Stimulated activated CD8-positive, alpha-beta memory T cell treated with anti-CD3 and anti-CD28 coated beads, Interleukin-7, amount 100 ng/mL, for 24 hours (primary cell): Measurements from ENCODE around the gene ZNF569.
"Not testable (repeated sequence)": the region's sequence is repeated elsewhere in the genome, so short reads cannot be mapped to it uniquely, and the experiment has no call there.

ENCODE experiments used
- DNase-seq: peaks from one replicate; pipeline ENCODE4 v3.0.0-alpha.2; 2020; ENCODE audit warnings: low read depth

The ZNF569 gene

GRCh38 chr19:37466798-37467607 lies at the start of gene ZNF569:
TSS of gene ZNF569 (minus strand) at chr19:37467444. CDS start at chr19:37444921, 22,523 bp downstream.
- peak; percentile 73 for DNase-seq

DNA sequence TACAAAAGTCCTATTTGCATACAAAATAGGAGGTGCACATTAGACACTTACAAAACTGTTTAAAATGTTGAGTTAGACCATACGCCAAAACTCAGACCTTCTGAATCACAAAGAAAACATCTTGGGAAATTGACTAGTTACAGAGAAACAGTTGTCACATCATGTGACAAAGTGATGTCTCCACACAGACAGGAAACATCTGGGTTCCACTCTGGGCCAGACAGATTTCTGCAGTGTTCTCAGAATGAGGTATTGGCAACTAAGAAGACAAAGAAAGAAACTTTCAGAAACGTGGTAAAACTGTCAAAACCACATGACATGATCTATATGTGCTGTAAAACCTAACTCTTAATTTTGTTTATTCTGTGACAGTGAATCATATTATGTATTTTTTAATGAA lies 46.2 kb upstream of the ZNF569 start:
- no peak for DNase-seq

GRCh38 chr19:37511821-37512220 lies 44.6 kb upstream of the ZNF569 start:
- DNase-seq, result no peak

- no peak for DNase-seq
These were observed 43.9 kb upstream of the ZNF569 start for GRCh38 chr19:37511186-37511585.

- no peak for DNase-seq
These were observed 39.9 kb upstream of the ZNF569 start for GRCh38 chr19:37507167-37507464.

DNA sequence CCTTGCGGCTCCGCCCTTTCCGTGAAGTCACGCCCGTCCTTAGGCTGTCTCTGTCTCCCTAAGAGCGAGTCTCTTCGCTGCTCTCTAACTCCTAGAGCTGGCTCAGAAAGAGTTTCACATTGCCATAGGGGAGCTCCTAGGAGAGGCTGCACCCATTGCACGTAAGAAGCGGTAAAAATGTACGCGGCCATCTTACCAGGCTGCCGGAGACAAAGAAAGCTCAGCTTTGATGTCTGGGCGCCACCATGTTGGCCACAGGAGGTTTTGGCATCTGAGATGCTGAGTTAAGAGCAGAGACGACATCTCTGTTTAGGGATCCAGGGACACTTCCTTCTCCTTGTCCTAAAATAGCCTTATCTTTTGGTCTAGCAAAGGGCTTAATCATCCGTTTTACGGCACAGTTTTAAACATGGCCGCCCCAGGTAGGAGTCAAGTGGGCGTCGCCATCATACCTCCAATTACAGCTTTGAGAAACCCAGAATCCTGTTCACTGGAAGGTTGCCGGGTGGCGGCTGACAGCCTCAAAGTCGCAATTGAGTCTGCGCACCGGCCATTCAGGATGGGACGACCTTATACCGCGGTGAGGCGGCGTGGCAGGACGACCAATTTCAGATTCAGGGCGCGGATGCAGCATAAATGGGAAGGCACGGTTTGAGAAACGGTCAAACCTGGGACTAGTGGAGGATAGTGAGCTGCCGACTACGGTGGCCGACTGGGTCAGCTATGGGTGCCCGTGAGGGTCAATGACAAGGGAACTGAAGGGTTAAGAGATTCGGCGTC lies 39.3 kb upstream of the ZNF569 start, which contains the start of gene ZNF793:
Gene ZNF793 (plus strand): TSS at position 553 of the 780 bp plus-strand sequence. CDS start 16,501 bp downstream, outside the sequence.
- DNase-seq, result peak; percentile 54

DNA sequence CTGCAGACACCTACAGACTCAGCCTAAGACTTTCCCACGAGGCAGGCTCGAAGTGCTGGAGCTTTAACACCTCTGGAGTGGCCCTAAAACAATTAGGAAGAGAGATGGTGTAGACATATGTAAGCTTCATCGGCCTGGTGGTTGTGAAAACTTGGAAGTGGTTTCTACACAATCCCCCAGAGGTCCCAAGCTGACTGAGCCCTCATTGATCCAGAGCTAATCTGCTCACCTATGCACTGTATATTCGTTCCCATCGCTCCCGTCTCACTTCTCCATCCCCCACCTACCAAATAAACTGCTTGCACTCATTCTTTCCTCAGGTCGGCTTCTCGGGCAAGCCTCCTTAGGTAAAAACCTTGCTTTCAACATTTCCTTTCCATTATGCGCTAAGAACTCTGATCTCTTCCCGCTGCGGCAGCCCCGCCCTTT lies 38.7 kb upstream of the ZNF569 start:
- peak; percentile 1 for DNase-seq

GRCh38 chr19:37492213-37492612 lies 25.0 kb upstream of the ZNF569 start:
- DNase-seq, result no peak

DNA sequence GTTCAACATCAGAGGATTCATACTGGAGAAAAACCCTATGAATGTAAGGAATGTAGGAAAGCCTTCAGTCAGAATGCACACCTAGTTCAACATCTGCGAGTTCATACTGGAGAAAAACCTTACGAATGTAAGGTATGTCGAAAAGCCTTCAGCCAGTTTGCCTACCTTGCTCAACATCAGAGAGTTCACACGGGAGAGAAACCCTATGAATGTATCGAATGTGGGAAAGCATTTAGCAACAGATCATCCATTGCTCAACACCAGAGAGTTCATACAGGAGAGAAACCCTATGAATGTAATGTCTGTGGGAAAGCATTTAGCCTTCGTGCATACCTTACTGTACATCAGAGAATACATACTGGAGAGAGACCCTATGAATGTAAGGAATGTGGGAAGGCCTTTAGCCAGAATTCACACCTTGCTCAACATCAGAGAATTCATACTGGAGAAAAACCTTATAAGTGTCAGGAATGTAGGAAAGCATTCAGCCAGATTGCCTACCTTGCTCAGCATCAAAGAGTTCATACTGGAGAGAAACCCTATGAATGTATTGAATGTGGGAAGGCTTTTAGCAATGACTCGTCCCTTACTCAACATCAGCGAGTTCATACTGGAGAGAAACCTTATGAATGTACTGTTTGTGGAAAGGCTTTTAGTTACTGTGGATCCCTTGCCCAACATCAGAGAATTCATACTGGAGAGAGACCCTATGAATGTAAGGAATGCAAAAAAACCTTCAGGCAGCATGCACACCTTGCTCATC lies 17.3 kb upstream of the ZNF569 start:
- DNase-seq, result no peak

GRCh38 chr19:37472165-37472564 lies 4.9 kb upstream of the ZNF569 start:
- no peak for DNase-seq

DNA sequence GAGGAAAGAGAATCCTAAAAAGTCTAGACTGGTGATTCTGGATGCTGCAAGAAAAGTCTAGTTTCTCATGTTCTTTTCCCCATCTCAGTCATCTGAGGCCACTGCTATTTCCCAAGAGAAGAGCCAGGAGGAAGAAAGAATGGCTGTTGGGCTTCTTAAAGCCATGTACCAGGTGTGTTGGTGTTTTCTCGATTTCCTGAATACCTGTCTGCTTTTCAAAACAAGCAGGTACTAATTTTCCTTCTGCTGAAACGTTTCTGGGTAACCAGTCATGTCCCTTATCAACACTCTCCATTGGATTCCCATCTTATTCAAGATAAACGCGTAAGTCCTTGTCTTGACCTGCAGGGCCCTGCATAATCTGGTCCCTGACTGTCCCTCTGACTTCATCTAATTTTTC lies 3.0 kb upstream of the ZNF569 start:
- DNase-seq, result no peak

DNA sequence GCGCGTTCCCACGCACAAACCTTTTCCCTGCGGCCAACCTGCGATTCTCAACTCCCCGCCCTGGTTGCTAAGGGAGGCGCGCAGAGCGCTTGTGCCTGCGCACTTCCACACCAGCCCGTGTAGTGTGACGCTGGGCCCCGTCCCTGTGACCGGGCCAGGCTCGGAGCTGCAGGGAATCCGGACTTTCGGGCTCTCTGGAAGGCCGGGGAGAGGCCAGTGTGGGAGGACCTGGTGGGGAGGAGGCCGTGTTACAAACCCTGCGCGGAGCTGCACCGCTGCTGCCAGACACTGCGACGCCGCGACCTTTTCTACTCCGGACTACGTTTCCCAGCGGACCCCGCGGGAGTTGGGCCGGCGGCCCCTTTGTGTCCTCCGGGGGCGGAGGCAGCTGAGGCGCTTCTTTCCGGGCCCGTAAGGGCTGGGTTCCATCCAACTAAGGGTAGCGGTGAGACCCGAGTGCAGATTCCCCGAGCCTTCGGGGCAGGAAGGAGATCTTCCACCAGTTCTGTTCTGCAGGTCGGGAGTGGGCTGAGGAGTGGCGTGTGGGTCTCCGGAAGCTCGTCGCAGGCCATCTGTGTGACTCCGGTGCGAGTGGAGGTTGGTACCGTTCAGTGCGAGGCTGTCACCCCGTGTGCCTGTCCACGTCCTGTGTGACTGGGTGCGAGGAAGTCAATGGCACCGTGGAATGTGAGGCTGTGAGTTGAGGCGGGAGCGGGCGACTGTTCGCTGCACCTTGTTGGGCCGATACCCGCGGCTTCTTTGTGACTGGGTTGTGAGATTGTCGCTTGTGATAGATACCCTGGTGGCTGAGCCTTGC lies 1.9 kb upstream of the ZNF569 start, which contains the start of gene ZNF570:
Gene ZNF570 (plus strand): TSS at position 396 of the 817 bp plus-strand sequence. CDS start 999 bp downstream, outside the sequence.
- peak; percentile 72 for DNase-seq

DNA sequence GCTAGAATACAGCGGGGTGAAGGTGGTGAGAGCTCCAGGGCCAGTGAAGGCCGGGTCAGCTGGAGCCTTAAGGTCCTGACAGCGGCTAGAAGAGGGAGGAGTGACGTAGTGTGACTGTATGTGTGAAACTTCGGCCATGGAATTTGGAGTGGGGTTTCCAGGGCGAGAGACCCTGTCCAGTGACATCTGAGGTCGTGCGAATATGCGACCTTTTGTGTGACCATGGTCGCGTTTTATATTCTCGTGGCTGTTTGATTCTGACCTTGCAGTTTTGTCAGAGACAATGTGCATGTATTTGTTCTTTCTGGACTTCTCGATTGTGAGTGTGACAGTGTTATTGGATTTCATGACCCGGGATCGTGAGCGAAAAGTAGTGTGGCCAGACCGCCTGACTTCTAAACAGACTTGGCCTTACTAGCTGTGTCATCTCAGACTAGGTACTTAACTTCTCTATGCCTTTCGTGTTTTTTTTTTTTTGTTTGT lies 405 bp upstream of the ZNF569 start:
- no peak for DNase-seq

DNA sequence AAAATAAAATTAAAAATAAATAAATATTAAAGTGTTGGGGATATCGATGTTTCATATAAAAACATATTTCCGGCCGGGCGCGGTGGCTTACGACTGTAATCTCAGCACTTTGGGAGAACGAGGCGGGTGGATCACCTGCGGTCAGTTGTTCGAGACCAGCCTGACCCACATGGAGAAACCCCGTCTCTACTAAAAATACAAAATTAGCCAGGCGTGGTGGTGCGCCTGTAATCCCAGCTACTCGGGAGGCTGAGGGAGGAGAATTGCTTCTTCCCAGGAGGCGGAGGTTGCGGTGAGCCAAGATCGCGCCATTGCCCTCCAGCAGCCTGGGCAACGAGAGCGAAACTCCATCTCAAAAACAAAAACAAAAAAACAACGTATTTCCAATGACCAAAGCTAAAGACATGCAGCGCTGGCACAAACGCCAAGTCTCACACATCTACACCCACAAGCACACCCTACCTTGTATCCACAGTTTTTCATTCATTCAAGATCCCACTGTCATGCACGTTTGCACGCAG lies 907 bp downstream of the ZNF569 start:
- no peak for DNase-seq

DNA sequence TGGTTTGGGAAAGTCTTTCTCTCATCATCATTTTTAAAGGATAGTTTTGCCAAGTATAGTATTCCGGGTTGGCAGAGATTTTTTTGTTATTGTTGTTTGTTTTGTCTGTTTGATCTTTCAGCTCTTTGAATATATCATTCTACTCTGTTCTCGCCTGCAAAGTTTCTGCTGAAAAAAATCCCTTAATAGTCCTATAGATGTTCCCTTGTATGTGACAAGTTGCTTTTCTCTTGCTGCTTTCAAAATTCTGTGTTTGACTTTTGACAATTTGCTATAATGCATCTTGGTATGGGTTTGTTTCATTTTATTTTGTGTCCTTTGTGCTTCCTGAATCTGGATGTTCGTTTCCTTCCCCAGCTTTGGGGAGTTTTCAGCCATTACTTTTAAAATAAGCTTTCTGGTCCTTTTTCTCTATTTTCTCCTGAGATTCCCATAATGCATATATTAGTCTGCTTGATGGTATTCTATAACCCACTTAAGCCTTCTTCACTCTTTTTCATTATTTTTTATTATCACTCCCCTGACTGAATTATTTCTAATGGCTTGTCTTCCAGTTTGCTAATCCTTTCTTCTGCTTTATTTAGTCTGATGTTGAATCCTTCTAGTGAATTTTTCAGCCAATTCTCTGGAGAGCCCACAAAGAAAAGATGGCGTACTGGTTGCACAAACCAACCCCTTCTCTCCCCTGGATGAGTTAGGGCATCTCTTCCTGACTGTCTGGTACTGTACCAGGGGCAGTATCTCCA lies 14.6 kb downstream of the ZNF569 start:
- DNase-seq, result no peak

DNA sequence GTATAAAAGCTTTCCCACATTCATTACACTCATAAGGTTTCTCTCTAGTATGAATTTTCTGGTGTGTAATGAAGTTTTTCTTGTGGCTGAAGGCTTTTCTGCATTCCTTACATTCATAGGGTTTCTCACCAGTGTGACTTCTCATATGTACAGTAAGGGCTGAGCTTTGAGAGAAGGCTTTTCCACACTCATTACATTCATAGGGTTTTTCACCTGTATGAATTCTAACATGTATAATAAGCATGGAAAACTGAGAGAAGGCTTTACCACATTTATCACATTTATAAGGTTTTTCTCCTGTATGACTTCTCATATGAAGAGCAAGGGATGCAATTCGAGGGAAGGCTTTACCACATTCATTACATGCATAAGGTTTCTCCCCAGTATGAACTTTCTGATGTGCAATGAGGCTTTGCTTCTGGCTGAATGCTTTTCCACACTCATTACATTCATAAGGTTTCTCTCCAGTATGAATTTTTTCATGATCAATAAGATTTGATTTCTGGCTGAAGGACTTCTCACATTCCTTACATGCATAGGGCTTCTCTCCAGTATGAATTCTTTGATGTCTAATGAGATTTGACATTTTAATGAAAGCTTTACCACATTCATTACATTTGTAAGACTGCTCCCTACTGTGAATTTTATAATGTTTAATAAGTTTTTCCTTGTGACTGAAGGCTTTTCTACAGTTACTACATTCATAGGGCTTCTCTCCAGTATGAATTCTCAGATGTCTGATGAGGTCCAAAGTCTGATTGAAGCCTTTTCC lies 53.7 kb downstream of the ZNF569 start:
- no peak for DNase-seq

DNA sequence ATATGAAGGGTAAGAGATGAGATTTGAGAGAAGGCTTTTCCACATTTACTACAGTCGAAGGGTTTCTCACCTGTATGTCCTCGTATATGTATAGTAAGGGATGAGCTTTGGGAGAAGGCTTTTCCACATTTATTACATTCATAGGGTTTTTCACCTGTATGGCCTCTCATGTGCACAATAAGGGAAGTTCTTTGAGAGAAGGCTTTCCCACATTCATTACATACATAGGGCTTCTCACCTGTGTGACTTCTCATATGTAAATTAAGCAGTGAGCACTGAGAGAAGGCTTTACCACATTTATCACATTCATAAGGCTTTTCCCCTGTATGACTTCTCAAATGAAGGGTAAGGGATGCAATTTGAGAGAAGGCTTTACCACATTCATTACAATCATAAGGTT lies 54.5 kb downstream of the ZNF569 start:
- no peak for DNase-seq

GRCh38 chr19:37406140-37406846 lies 61.0 kb downstream of the ZNF569 start:
- DNase-seq, result not testable (repeated sequence)

GRCh38 chr19:37403403-37403802 lies 63.8 kb downstream of the ZNF569 start:
- no peak for DNase-seq
